GM12874 (cell line): ENCODE results near the gene GALNT9.

Experiments used
- TF ChIP-seq, protein P1 (sequence below): IDR thresholded peaks from 2 replicates; pipeline ENCODE4 v1.5.1; 2011; ENCODE audit warnings: low read depth, mild to moderate bottlenecking, control low read depth, low read length, moderate library complexity; ENCODE audit not compliant: insufficient read depth

GALNT9 gene

DNA sequence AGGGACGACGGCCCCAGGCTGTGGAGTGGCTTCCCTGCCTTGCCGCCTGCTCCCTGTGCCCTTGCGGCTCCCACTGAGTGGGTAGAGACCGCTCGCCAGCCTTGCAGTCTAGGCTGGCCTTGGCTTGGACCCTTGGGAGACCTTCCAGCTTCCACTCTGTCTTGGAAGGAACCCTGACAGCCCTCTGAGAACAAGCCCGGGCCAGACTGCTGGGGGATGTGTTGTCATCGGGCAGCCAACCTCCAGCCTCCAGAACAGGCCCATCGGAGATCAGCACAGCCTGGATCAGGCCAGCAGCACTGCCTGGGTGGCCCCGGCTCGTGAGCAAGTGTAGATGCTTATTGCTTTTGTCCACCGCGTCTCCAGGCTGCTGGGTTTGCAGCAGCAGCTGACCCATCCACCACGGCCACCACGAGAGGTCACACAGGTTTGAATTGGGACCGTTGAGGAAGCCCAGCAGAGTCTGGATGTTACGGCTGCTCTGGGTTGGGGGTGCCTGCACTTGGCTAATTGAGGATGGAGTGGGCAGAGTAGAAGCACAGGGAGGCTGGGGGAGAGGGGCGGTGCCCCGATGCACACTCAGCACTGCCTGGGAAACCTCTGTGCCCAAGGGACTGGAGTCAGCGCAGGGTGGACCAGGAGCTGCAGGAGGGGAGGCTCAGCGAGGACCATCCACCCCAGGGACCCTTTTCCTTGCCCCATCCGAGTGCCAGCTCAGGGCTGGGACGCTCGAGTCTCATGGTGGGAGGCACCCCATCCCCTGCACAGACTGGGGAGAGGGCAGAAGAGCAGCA is 129.7 kb downstream of the GALNT9 start:
- TF ChIP-seq, protein P1, sequence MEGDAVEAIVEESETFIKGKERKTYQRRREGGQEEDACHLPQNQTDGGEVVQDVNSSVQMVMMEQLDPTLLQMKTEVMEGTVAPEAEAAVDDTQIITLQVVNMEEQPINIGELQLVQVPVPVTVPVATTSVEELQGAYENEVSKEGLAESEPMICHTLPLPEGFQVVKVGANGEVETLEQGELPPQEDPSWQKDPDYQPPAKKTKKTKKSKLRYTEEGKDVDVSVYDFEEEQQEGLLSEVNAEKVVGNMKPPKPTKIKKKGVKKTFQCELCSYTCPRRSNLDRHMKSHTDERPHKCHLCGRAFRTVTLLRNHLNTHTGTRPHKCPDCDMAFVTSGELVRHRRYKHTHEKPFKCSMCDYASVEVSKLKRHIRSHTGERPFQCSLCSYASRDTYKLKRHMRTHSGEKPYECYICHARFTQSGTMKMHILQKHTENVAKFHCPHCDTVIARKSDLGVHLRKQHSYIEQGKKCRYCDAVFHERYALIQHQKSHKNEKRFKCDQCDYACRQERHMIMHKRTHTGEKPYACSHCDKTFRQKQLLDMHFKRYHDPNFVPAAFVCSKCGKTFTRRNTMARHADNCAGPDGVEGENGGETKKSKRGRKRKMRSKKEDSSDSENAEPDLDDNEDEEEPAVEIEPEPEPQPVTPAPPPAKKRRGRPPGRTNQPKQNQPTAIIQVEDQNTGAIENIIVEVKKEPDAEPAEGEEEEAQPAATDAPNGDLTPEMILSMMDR, result no peak

DNA sequence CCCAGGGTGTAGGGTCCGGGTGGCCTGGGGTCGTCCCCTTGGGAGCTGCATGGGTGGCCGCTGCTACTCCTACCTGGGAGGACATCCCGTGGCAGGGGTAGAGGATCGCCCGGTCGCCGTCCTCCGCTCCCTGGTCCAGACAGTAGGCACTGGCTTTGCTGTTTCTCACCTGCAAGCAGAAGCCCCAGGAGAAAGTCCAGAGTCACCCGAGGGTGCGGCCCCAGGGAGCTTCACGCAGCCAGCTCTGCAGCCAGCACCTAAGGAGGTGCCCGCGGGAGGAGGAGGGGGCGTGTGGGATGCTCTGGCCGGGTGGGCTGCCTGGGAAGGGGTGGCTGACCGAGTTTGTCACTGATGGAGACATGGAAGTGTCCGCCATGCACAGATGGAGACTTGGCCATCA is 130.3 kb downstream of the GALNT9 start:
- TF ChIP-seq, protein P1, result no peak

DNA sequence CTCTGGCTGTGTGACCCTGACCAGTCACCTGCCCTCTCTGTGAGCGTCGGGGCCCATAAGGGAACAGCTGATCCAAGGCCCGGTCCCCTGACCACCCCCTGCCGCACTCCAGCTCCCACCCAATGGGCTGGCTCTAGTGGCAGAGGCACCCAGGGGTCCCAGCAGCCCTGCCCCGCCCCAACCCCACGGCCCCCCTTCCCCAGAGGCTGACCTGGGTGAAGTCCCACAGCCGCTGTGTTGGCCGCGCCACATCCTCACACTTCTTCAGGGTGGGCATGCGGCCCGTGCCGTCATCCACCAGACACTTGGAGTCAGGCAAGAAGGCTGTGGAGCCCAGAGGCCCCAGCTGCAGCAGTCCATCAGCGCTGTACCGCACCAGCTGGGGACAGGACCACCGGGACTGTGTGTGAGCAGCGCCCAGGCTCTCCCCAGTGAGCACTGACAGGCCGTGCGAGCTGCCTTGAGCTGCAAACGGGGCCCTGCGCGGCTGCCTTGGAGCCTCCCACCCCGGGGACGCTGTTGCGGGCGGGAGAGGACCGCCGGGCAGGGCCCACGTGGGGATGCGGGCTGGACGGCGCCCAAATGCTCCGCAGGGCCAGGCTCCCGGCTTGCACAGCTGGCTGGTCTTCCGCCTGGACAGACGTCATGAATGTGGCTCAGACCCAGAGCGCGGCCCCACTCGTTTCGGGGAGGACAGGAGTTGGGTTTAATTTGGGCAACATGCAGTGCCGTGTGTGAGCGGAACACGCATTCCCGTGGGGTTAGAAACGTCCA is 131.6 kb downstream of the GALNT9 start:
- TF ChIP-seq, protein P1, result no peak

DNA sequence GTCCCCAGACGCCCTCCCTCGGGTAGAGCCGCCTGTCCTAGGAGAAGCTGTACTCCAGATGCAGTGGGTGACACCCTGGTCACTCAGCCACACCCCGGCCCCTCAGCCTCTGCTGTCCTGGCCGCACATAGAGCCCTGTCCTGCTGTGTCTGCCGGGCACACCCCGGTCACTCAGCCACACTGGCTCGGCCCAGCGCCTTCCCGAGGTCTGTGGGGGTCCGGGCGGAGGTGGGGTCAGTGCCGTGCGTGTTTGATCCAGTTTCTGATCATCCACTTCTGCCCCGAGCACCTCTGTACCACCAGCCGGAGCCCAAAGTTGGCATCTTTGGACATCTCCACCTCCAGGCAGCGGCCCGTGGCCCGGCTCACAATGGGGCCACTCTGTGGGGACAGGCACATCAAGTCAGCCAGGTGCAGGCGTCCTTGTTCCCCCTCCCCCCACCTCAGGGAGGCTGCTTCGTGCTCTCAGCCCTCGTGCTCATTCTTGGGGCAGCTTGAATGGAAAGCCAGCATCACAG is 132.5 kb downstream of the GALNT9 start:
- TF ChIP-seq, protein P1, result no peak

DNA sequence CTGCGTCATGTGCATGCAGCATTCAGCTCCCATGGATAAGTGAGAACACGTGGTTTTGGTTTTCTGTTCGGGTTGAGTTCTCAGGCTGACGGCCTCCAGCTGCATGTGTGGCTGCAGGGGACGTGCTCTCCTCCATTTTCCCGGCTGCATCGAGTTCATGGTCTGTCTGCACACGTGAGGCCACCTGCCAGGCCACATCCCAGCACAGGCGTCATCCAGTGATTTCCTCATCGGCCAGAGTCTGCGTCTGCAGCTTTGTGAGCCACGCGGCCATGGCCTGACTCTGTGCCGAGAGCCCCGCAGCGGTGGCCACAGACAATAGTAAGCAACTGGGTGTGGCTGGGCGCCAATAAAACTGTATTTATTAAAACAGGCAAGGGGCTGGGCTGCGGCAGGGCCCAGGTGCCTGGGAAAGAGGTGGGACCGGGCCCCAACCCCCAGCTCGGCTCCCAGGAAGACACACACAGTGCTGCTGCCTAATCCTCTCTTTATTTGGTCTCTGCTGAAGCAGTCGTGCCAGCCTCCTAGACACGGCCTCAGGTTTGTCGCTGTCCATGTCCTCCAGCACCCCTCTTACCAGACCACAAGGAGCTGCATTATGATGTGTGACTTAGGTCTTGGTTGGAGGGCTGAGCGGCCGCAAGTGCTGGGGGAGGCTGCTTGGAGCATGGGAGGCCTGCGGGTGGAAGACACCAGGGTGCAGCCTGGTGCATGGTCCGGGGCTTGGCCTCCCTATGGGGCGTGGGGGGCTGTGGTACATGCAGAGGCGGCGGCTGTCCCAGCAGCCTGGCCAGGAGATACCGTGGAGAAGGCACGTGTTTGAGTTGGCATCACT is 133.1 kb downstream of the GALNT9 start:
- TF ChIP-seq, protein P1, result no peak

DNA sequence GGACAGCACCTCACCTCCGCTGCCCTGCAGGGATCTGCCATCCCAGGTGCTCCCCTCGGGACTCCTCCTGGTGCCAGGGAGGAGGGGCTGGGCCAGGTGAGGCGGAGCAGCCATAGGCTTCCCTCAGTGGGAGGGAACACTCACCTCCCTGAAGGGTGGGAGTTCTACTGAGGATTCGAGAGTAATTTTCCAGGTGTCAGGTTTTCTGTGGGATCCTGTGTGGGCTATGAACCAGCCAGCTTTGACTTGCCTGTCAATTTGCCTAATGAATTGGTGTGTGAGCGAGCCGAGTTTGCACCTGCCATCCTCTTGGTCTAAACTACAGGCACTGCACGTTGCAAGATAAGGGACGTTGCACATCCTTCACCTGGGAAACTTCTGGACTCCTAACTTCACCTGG is 134.8 kb downstream of the GALNT9 start:
- TF ChIP-seq, protein P1, result no peak

DNA sequence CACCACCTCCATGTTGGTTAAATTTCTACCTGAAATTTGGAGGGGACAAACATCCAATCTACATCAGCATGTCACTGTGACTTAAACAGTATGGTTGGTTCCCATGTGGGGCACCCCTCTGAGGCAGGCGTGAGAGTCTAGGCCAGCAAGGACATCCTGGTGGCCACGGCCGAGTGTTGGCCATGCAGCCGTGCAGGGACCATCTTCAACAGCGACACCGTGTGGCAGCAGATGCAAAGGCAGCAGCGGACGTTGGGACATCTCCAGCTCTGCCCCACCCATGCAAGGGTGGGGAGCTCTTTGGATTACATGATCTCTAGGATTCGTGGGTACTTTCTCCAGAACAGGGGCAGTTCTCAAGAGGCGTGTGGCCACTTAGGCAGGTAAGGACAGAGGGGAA is 135.3 kb downstream of the GALNT9 start:
- TF ChIP-seq, protein P1, result peak; percentile 26; the same call in 1 of the 2 replicates
